ENCODE data around the gene NLGN1.

The NLGN1 gene

DNA sequence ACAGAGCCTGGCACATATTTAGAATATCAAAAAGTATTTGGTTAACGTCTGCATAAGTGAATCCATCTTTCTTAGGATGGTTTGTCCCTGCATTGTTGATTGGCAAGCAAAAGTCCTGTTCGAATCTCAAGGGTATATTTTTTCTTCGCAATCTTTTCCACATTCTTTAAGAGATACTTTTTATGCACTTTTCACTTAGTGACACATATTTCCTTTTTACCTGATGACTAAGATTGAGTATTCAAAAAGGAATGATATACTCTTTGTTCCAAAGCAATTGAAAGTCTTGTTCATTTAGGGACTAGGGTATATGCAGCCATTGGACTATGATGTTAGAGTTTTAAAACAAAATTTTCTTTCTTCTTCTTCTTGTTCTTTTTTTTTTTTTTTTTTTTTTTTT, 349.9 kb downstream of the NLGN1 start:
- Histone ChIP-seq H3K27me3 (no peaks in the 10 kb centered on the region), H3K27ac (no peak overlapping the region), H3K36me3 (no peaks in the 10 kb centered on the region), H3K9me3 (no peaks in the 10 kb centered on the region), H3K4me1 (ENCODE audit: control insufficient read depth in 1 of 2, insufficient read depth in 1 of 2, low read depth in 1 of 2, low read length in 1 of 2) (no peaks in the 10 kb centered on the region), H3K4me3 (ENCODE audit: low read depth in 1 of 2, low read length in 1 of 2) (no peak overlapping the region)
- TF ChIP-seq, protein P1, sequence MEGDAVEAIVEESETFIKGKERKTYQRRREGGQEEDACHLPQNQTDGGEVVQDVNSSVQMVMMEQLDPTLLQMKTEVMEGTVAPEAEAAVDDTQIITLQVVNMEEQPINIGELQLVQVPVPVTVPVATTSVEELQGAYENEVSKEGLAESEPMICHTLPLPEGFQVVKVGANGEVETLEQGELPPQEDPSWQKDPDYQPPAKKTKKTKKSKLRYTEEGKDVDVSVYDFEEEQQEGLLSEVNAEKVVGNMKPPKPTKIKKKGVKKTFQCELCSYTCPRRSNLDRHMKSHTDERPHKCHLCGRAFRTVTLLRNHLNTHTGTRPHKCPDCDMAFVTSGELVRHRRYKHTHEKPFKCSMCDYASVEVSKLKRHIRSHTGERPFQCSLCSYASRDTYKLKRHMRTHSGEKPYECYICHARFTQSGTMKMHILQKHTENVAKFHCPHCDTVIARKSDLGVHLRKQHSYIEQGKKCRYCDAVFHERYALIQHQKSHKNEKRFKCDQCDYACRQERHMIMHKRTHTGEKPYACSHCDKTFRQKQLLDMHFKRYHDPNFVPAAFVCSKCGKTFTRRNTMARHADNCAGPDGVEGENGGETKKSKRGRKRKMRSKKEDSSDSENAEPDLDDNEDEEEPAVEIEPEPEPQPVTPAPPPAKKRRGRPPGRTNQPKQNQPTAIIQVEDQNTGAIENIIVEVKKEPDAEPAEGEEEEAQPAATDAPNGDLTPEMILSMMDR (IDR thresholded peaks at IDR 0.05) = no peak

DNA sequence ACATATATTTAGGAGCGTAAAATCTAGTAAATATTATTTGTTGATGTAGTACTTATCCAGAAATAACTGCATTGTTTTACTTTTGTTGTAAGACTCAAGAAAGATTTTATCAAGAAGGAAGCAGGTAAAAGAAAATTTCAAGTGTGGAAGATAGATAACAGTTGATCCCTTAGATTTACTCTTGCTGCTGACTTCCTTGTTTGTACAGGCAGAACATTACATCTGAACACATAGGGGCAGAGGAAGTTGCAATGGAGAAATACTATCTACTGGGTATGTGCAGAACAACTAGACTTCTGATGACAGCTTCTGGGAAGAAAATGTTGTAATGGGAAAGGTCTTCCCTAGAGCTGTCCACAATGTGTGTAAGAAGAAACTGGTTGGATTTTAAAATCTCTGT, 350.6 kb downstream of the NLGN1 start:
- Histone ChIP-seq H3K36me3 (no peaks in the 10 kb centered on the region), H3K27ac (no peak overlapping the region), H3K27me3 (no peaks in the 10 kb centered on the region), H3K9me3 (no peaks in the 10 kb centered on the region), H3K4me1 (ENCODE audit: control insufficient read depth in 1 of 2, insufficient read depth in 1 of 2, low read depth in 1 of 2, low read length in 1 of 2) (no peaks in the 10 kb centered on the region), H3K4me3 (ENCODE audit: low read depth in 1 of 2, low read length in 1 of 2) (no peak overlapping the region)
- TF ChIP-seq, protein P1 (IDR thresholded peaks at IDR 0.05) = no peak

DNA sequence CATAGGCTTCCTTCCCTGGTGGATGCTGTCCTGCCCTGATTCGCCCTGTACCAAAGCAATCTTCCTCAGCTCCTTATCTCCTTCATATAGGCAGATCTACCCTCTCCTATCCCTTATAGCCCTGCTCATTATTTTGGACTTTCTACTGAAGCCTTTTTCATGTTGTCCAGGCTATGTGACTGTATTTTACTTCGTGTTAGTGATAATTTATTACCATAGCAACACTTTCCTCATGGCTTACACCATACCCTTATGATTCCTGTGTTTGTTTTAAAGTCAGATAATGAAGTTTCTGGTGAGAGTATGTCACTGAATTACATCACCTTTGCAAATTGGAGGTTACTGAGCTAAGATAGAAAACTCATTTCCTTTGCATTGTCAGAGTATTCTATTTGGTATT, 352.6 kb downstream of the NLGN1 start:
- Histone ChIP-seq H3K27ac (no peak overlapping the region), H3K27me3 (no peaks in the 10 kb centered on the region)

DNA sequence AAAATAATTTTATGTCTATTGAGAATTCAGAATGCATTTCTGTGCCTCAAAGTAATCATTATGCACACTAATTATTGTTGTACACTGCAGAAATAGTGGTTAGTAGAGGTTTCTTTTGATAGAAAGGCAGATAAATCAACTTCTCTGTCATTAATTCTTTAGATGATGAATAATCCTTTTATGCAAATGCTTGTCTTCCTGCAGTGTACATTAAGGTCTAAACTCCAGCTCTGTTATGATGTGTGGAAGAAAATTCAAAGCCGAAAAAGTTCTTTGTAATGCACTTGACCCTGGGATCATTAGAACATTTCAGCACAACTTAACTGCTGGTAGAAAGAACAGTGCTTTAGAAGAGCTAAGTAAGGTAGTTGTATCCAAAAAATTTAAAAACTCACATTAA, 353.0 kb downstream of the NLGN1 start:
- no peak overlapping the region for H3K27ac ChIP-seq
- TF ChIP-seq, protein P1 (IDR thresholded peaks at IDR 0.05) = no peak
- no peaks in the 10 kb centered on the region for H3K27me3 ChIP-seq
- no peaks in the 10 kb centered on the region for H3K36me3 ChIP-seq
- no peaks in the 10 kb centered on the region for H3K9me3 ChIP-seq
- H3K4me3 ChIP-seq (ENCODE audit: low read depth in 1 of 2, low read length in 1 of 2) = no peak overlapping the region
- no peaks in the 10 kb centered on the region for H3K4me1 ChIP-seq (ENCODE audit: control insufficient read depth in 1 of 2, insufficient read depth in 1 of 2, low read depth in 1 of 2, low read length in 1 of 2)

More for the DNA sequence above, 352.6 kb downstream of the NLGN1 start:
- H3K36me3 ChIP-seq = no peaks in the 10 kb centered on the region
- no peaks in the 10 kb centered on the region for H3K4me1 ChIP-seq (ENCODE audit: control insufficient read depth in 1 of 2, insufficient read depth in 1 of 2, low read depth in 1 of 2, low read length in 1 of 2)
- no peaks in the 10 kb centered on the region for H3K9me3 ChIP-seq
- H3K4me3 ChIP-seq (ENCODE audit: low read depth in 1 of 2, low read length in 1 of 2) = no peak overlapping the region
- TF ChIP-seq, protein P1 (IDR thresholded peaks at IDR 0.05) = no peak

DNA sequence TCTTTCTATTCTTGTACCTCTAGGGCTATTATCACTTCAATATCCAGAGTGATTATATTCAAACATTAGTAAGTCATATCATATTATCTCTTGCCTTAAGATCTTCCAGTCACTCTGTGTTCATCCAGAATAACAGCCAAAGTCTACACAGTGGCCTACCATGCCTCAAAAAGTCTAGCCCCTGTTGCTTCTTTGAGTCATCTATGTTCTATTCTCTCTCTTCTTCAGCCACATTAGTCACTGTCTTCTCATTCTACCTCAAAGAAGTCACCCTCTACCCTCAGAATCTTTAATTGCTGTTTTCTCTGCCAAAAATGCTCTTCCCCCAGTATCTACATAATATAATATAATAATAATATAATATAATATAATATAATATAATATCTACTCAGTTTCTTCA, 356.0 kb downstream of the NLGN1 start:
- no peak overlapping the region for H3K4me3 ChIP-seq (ENCODE audit: low read depth in 1 of 2, low read length in 1 of 2)
- H3K4me1 ChIP-seq (ENCODE audit: control insufficient read depth in 1 of 2, insufficient read depth in 1 of 2, low read depth in 1 of 2, low read length in 1 of 2) = no peaks in the 10 kb centered on the region
- no peaks in the 10 kb centered on the region for H3K36me3 ChIP-seq
- H3K27me3 ChIP-seq = no peaks in the 10 kb centered on the region
- H3K9me3 ChIP-seq = no peaks in the 10 kb centered on the region
- TF ChIP-seq, protein P1 (IDR thresholded peaks at IDR 0.05) = no peak
- H3K27ac ChIP-seq = no peak overlapping the region

DNA sequence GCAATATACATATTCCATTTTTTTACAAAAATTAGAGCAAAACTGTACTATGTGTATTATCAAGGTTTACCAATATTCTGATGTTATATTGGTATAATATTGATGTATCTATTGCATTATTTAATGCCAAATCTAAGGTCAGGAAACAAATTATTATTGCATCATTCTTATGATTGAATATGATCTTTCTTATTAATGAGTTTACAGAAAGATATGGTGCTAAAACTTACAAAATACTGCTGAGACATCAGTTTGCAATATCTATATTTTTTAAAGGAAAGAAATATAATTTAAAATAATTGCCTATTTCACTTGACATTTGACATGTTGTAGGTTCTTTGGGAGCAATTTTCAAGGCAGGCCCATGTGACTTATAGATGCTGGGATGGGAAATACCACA, 357.6 kb downstream of the NLGN1 start:
- TF ChIP-seq, protein P1 (IDR thresholded peaks at IDR 0.05) = no peak
- Histone ChIP-seq H3K4me1 (ENCODE audit: control insufficient read depth in 1 of 2, insufficient read depth in 1 of 2, low read depth in 1 of 2, low read length in 1 of 2) (no peaks in the 10 kb centered on the region), H3K9me3 (no peaks in the 10 kb centered on the region), H3K4me3 (ENCODE audit: low read depth in 1 of 2, low read length in 1 of 2) (no peak overlapping the region), H3K36me3 (no peaks in the 10 kb centered on the region), H3K27ac (no peak overlapping the region), H3K27me3 (no peaks in the 10 kb centered on the region)
